Measurements from ENCODE around the gene SYAP1.

DNA sequence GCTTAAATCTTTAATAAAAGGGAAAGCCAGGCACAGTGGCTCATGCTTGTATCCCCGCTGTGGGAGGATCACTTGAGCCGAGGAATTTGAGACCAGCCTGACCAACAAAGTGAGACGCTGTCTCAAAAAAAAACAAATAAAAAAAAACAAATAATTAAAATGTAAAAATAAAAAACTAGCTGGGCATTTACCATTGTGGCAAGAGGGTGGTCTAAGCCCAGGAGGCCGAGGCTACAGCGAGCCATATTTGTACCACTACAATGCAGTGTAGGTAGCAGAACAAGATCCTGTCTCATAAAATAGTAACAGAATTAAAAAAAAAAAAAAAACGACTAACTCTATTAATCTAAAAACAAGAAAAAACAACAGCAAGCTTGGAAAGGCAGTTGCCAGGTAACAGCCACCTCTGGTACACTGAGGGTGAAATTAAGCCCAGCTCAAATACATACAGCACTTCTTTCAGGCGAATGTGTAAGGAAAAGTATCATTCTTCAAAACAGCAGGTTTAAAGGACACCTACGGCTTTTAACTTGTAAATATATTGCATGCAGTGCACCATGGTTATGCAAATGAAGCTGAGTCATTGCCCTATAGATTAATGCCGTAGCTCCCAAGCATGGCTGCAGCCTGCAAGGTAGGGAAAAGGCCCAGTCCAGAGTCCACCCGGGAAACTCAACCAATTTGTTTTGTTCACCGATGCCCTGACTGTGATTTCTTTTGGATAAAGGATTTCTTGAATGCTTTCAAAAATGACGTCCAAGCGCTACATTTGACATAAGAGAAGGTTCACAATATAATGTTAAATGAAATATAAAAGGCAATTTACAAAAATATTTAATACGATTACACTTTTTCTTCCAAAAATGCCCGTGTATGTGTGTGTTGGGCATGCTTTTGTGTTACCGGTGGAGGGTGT lies 52.3 kb downstream of the SYAP1 start:
- TF ChIP-seq, protein P1, sequence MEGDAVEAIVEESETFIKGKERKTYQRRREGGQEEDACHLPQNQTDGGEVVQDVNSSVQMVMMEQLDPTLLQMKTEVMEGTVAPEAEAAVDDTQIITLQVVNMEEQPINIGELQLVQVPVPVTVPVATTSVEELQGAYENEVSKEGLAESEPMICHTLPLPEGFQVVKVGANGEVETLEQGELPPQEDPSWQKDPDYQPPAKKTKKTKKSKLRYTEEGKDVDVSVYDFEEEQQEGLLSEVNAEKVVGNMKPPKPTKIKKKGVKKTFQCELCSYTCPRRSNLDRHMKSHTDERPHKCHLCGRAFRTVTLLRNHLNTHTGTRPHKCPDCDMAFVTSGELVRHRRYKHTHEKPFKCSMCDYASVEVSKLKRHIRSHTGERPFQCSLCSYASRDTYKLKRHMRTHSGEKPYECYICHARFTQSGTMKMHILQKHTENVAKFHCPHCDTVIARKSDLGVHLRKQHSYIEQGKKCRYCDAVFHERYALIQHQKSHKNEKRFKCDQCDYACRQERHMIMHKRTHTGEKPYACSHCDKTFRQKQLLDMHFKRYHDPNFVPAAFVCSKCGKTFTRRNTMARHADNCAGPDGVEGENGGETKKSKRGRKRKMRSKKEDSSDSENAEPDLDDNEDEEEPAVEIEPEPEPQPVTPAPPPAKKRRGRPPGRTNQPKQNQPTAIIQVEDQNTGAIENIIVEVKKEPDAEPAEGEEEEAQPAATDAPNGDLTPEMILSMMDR (IDR thresholded peaks at IDR 0.05) = no peak
- no peak for TF ChIP-seq POLR2A (IDR thresholded peaks at IDR 0.05)
